Astrocyte (in vitro differentiated cells and primary cell): ENCODE measurements around the gene CDK14. TPM values are rescaled to one million over a fixed set of nuclear protein-coding genes. Genes with fewer than 3 reads are reported as not detected.

Experiments used
- DNase-seq: peaks from one replicate; pipeline ENCODE4 v3.0.0-alpha.2; 2010; ENCODE audit warnings: low read depth
- FAIRE-seq: peaks from 2 replicates; lab custom pipeline; 2011; peaks lifted over from hg19 to GRCh38; lab: Jason Lieb, UNC
- H2AFZ ChIP-seq: 2 replicates; pipeline ENCODE4 v1.6.0; 2012; ENCODE audit warnings: low read depth, low read length, inconsistent platforms
- H3K27ac ChIP-seq: 2 replicates; pipeline ENCODE4 v1.5.1; 2011; ENCODE audit warnings: low read depth, low read length, inconsistent platforms
- H3K27me3 ChIP-seq: 2 replicates; pipeline ENCODE4 v1.6.0; 2011; ENCODE audit warnings: low read length, inconsistent platforms; ENCODE audit not compliant: insufficient read depth
- H3K36me3 ChIP-seq: 2 replicates; pipeline ENCODE4 v1.5.1; 2011; ENCODE audit warnings: low read length, inconsistent platforms; ENCODE audit not compliant: insufficient read depth
- H3K4me1 ChIP-seq: 2 replicates; pipeline ENCODE4 v1.5.1; 2011; ENCODE audit warnings: low read length, inconsistent platforms; ENCODE audit not compliant: insufficient read depth
- H3K4me2 ChIP-seq: 2 replicates; pipeline ENCODE4 v1.6.0; 2012; ENCODE audit warnings: low read length, inconsistent platforms
- H3K4me3 ChIP-seq: 2 replicates; pipeline ENCODE4 v1.5.1; 2011; ENCODE audit warnings: low read depth, mild to moderate bottlenecking, low read length, inconsistent platforms; ENCODE audit not compliant: insufficient read depth
- H3K79me2 ChIP-seq: 2 replicates; pipeline ENCODE4 v1.6.0; 2012; ENCODE audit warnings: mild to moderate bottlenecking, low read length, inconsistent platforms; ENCODE audit not compliant: insufficient read depth
- H3K9ac ChIP-seq: 2 replicates; pipeline ENCODE4 v1.6.0; 2012; ENCODE audit warnings: mild to moderate bottlenecking, low read length, inconsistent platforms
- H3K9me3 ChIP-seq: 2 replicates; pipeline ENCODE4 v1.5.1; 2012; ENCODE audit warnings: low read depth, mild to moderate bottlenecking, low read length, inconsistent platforms; ENCODE audit not compliant: insufficient read depth
- H4K20me1 ChIP-seq: 2 replicates; pipeline ENCODE4 v1.6.0; 2012; ENCODE audit warnings: low read length, inconsistent platforms; ENCODE audit not compliant: insufficient read depth
- H3K27ac Mint-ChIP-seq: one replicate; pipeline ENCODE4 v1.8.0; 2021; ENCODE audit warnings: mild to moderate bottlenecking, mixed read lengths; ENCODE audit not compliant: unreplicated experiment
- H3K27me3 Mint-ChIP-seq: one replicate; pipeline ENCODE4 v1.8.0; 2021; ENCODE audit warnings: low read depth, mixed read lengths; ENCODE audit not compliant: unreplicated experiment
- H3K36me3 Mint-ChIP-seq: one replicate; pipeline ENCODE4 v1.8.0; 2021; ENCODE audit warnings: low read depth, mixed read lengths; ENCODE audit not compliant: unreplicated experiment
- H3K4me1 Mint-ChIP-seq: one replicate; pipeline ENCODE4 v1.8.0; 2021; ENCODE audit warnings: low read depth, mixed read lengths; ENCODE audit not compliant: unreplicated experiment
- H3K4me3 Mint-ChIP-seq: one replicate; pipeline ENCODE4 v1.8.0; 2021; ENCODE audit warnings: mild to moderate bottlenecking, moderate library complexity, mixed read lengths; ENCODE audit not compliant: unreplicated experiment
- H3K9me3 Mint-ChIP-seq: one replicate; pipeline ENCODE4 v1.8.0; 2021; ENCODE audit warnings: mild to moderate bottlenecking, mixed read lengths; ENCODE audit not compliant: unreplicated experiment
- EZH2 ChIP-seq: IDR thresholded peaks from 2 replicates; pipeline ENCODE4 v1.6.1; 2012; ENCODE audit warnings: mild to moderate bottlenecking, low read length, inconsistent platforms; ENCODE audit not compliant: insufficient read depth
- total RNA-seq: library from RNA; stranded (reverse); gene quantifications from 2 replicates; pipeline ENCODE4 v1.2.1, GENCODE V29; 2021
- TF ChIP-seq, protein P1 (sequence below): IDR thresholded peaks from 2 replicates; pipeline ENCODE4 v1.5.1; 2011; ENCODE audit warnings: low read depth, mild to moderate bottlenecking, inconsistent platforms, low read length, moderate library complexity; ENCODE audit not compliant: insufficient read depth

Gene CDK14
- total RNA-seq, 1 donor from 2014 or later: 30.2 TPM

DNA sequence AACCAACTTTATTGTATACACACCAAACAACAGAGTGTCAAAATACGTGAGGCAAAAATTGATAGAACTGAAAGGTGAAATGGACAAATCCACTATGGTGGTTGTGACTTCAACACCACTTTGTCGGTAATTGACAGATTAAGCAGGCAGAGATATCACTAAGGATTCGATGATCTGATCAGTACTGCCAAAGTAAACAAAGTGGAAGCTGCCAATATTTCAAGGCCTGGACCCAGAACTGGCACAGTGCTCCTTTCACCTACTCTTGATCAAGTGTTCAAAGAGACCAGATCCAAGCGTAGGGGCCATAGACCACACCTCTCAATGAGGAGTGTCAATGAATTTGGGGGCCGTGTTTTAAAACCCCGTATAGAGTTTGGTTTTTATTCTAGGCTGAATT lies 167.0 kb downstream of the CDK14 start:
- Histone ChIP-seq H4K20me1 (peaks cover 36% of the 10 kb centered on the region), H3K27ac (no peak overlapping the region), H3K9me3 (no peaks in the 10 kb centered on the region), H3K36me3 (no peaks in the 10 kb centered on the region), H3K79me2 (peaks cover 18% of the 10 kb centered on the region), H3K4me2 (no peak overlapping the region), H2AFZ (no peak overlapping the region), H3K9ac (no peak overlapping the region), H3K4me1 (peaks cover 2% of the 10 kb centered on the region), H3K27me3 (no peaks in the 10 kb centered on the region), H3K4me3 (no peak overlapping the region)
- FAIRE-seq (no peak), DNase-seq (no peak)
- H3K36me3 Mint-ChIP-seq: peaks cover under 1% of the 10 kb centered on the region
- H3K27ac Mint-ChIP-seq: no peak overlapping the region
- H3K4me3 Mint-ChIP-seq: no peak overlapping the region
- no peaks in the 10 kb centered on the region for H3K27me3 Mint-ChIP-seq
- H3K9me3 Mint-ChIP-seq: no peaks in the 10 kb centered on the region
- TF ChIP-seq EZH2: no peak
- TF ChIP-seq, protein P1, sequence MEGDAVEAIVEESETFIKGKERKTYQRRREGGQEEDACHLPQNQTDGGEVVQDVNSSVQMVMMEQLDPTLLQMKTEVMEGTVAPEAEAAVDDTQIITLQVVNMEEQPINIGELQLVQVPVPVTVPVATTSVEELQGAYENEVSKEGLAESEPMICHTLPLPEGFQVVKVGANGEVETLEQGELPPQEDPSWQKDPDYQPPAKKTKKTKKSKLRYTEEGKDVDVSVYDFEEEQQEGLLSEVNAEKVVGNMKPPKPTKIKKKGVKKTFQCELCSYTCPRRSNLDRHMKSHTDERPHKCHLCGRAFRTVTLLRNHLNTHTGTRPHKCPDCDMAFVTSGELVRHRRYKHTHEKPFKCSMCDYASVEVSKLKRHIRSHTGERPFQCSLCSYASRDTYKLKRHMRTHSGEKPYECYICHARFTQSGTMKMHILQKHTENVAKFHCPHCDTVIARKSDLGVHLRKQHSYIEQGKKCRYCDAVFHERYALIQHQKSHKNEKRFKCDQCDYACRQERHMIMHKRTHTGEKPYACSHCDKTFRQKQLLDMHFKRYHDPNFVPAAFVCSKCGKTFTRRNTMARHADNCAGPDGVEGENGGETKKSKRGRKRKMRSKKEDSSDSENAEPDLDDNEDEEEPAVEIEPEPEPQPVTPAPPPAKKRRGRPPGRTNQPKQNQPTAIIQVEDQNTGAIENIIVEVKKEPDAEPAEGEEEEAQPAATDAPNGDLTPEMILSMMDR: no peak
- peaks cover 15% of the 10 kb centered on the region for H3K4me1 Mint-ChIP-seq

DNA sequence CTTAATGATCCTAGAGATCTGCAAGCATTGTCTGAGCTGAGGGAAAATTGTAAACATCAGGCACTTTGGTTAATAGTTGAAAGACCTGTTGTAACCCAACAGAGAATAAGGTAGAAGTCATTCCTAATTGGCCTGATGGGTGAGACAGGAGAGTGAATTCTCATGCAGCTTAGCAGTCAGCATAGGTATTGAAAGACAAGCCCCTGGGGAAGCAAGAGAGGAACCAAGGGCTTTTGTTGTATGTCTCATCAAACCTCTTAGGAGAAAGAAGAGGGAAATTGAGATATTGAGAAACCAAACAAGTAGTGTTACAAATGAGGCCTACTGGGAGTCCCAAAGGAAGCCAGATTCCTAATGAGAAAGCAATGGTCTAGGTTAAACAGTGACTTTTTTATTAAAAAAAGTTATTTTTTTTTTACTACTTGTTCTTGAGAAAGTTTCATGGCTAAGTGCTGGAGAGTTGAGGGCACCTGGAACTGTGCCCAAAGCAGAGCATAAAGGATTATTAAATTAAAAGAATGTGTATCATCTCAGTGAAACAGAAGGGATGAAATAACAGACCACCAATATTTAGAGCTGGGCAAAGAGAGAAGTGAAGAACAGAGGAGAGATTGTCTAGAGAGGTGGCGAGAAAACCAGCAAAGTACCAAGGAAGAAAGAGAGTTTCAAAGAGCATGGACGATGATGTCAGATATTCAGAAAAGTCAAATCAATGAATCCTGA lies 168.9 kb downstream of the CDK14 start:
- Histone ChIP-seq H3K4me1 (peaks cover 2% of the 10 kb centered on the region), H3K27me3 (no peaks in the 10 kb centered on the region), H3K9me3 (no peaks in the 10 kb centered on the region), H3K9ac (no peak overlapping the region), H3K79me2 (peaks cover 18% of the 10 kb centered on the region), H3K27ac (no peak overlapping the region), H4K20me1 (peaks cover 35% of the 10 kb centered on the region), H3K4me2 (no peak overlapping the region), H3K4me3 (no peak overlapping the region), H3K36me3 (no peaks in the 10 kb centered on the region), H2AFZ (no peak overlapping the region)
- Mint-ChIP-seq H3K9me3 (no peaks in the 10 kb centered on the region), H3K4me3 (no peak overlapping the region), H3K27me3 (no peaks in the 10 kb centered on the region), H3K4me1 (peaks cover 15% of the 10 kb centered on the region), H3K27ac (no peak overlapping the region), H3K36me3 (no peaks in the 10 kb centered on the region)
- DNase-seq (no peak), FAIRE-seq (no peak)
- TF ChIP-seq EZH2: no peak
- TF ChIP-seq, protein P1: no peak
